ENCODE results near the gene CIDEA.

The CIDEA gene

GRCh38 chr18:12296457-12296856 lies 42.3 kb downstream of the CIDEA start:
- no peak for DNase-seq (ENCODE audit: low read depth in 4 of 4, low spot score in 1 of 4)

GRCh38 chr18:12299862-12300261 lies 45.7 kb downstream of the CIDEA start:
- no peak for DNase-seq (ENCODE audit: low read depth in 4 of 4, low spot score in 1 of 4)

- DNase-seq (ENCODE audit: low read depth in 4 of 4, low spot score in 1 of 4), result no peak
Measured at GRCh38 chr18:12301263-12302005, 47.3 kb downstream of the CIDEA start.

DNA sequence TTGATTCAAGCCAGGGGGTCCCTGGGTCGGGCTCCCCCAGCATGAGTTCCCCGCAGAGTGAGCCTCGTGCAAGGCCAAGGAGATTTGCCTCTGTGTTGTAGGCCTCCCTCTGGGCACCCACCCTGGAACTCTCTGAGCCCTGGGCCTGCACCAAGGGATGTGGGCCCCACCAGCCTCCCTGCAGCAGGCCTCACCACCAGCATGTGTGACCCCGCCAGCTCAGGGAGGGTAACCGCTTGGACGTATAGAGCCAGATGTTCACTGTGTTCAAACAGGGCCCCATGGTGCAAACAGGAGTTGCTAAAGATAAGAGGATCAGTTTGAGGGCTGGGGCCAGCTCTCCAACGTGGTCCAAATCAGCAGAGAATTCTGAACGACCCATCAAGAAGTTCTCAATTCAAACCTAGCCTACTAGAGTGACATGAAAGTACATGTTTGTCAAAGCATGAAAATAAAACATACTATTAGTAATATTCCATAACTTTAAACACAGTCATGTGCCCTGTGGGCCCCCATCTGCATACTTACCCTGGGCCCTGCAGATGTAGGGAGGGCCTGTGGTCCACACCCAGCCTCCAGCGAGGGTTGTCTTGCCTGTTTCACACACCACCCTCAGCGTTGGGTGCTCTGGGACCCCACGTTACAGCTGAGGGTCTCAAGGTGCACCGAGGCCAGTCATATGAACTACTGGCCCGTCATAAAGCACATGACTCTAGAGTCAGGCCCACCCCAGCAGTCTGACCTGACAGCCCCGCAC lies 48.4 kb downstream of the CIDEA start:
- no peak for DNase-seq (ENCODE audit: low read depth in 4 of 4, low spot score in 1 of 4)

DNA sequence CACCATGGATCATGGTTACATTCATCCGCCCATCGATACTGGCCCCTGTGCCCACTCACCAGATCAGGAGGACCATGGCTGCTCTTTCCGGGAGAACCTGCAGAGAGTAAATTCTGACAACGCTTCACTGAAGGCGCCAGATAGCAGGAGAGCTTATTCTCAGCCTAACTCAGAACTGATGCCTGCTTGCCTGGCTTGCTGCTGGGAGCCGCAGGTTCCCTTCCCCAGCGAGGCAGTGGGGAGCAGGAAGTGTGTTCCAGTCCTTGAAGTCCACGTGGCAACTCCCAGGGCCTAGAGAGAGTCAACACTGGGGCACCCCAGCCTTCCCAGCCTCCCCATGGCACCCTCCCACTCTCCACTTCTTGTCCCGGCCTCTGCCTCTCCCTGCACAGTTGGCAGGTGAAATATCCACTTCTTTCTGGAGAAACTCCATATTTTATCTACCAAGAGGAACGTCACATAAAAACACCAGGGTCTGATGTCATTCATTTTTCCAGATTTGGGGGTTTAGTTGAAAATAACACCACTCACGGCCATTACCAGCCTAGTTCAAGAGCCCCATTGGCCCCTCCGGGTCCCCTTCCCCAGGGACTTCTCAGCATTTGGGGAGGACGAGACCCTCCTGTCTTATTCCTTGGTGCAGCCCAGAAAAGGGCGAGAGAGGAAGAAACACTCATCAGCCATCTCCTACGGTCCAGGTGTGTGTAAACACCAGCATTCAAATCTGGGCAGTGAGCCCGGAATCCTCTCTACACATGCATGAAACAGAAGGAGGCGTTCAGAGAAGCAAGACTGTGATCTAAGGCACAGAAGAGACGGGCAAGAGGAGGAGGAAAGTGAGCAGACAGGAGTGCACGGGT lies 50.4 kb downstream of the CIDEA start:
- no peak for DNase-seq (ENCODE audit: low read depth in 4 of 4, low spot score in 1 of 4)

GRCh38 chr18:12305211-12305610 lies 51.0 kb downstream of the CIDEA start:
- DNase-seq (ENCODE audit: low read depth in 4 of 4, low spot score in 1 of 4), result no peak

GRCh38 chr18:12305930-12306629 lies 51.9 kb downstream of the CIDEA start:
- DNase-seq (ENCODE audit: low read depth in 4 of 4, low spot score in 1 of 4), result no peak

GRCh38 chr18:12306752-12307700 lies 52.9 kb downstream of the CIDEA start:
- DNase-seq (ENCODE audit: low read depth in 4 of 4, low spot score in 1 of 4), result no peak

GRCh38 chr18:12307701-12308385 lies 53.7 kb downstream of the CIDEA start, which contains the start of gene TUBB6:
Gene TUBB6, plus strand, starts transcription at chr18:12308241. Its CDS starts 52 bp downstream, at chr18:12308293.
- peak in 1 of 4 experiments; percentile 23 for DNase-seq (ENCODE audit: low read depth in 4 of 4, low spot score in 1 of 4)

- DNase-seq (ENCODE audit: low read depth in 4 of 4, low spot score in 1 of 4), result no peak
Measured at GRCh38 chr18:12308386-12309100, 54.4 kb downstream of the CIDEA start.

GRCh38 chr18:12309683-12310198 lies 55.6 kb downstream of the CIDEA start:
- DNase-seq (ENCODE audit: low read depth in 4 of 4, low spot score in 1 of 4), result no peak

DNA sequence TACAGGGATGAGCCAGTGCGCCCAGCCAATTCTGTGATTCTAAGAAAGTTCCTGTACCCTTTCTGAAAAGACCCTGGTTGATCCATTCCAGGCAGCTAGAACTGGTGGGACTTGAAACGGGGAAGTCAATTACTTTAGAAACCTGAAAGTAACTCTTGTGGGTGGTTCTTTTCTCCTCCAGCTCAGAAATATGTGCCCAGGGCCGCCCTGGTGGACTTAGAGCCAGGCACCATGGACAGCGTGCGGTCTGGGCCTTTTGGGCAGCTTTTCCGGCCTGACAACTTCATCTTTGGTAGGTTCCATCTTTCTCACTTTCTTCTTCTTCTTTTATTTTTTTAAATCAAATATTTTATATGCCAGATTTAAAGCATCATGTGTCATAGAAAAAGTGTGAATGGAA lies 56.6 kb downstream of the CIDEA start:
- DNase-seq (ENCODE audit: low read depth in 4 of 4, low spot score in 1 of 4), result no peak

GRCh38 chr18:12312976-12313375 lies 58.8 kb downstream of the CIDEA start:
- no peak for DNase-seq (ENCODE audit: low read depth in 4 of 4, low spot score in 1 of 4)

- no peak for DNase-seq (ENCODE audit: low read depth in 4 of 4, low spot score in 1 of 4)
Measured at GRCh38 chr18:12313530-12314245, 59.5 kb downstream of the CIDEA start.

- DNase-seq (ENCODE audit: low read depth in 4 of 4, low spot score in 1 of 4), result no peak
Measured at GRCh38 chr18:12314591-12315305, 60.6 kb downstream of the CIDEA start.

DNA sequence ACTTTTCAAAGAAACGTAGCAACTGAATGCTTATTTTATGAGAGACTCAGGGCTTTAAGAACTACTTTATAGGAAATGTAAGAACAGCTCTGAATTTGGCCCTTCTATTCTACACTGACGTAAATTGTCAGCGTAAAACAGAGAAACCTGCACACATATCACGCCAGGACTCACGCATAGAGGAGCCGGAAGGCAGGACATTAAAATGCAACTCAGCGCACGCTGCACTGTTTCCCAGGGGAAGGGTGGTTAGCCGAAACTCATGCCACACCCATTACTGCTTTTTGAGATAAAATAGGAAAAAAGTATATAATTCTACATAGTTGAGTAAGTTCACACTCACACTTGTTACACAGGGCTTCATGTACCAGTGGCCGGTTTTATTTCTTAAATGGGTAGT lies 61.3 kb downstream of the CIDEA start:
- no peak for DNase-seq (ENCODE audit: low read depth in 4 of 4, low spot score in 1 of 4)

GRCh38 chr18:12315911-12316310 lies 61.8 kb downstream of the CIDEA start:
- DNase-seq (ENCODE audit: low read depth in 4 of 4, low spot score in 1 of 4), result no peak
